IMR-90 (cell line): Measurements from ENCODE around the gene SNX32. TPM values are rescaled to one million over a fixed set of nuclear protein-coding genes. Genes with fewer than 3 reads are reported as not detected.

Source experiments
- ATAC-seq: fragments of 200-7000 bp; cut with Tn5 transposase; 2 replicates; pipeline ENCODE4 v1.9.1; 2020; ENCODE audit warnings: low read depth, mild to moderate bottlenecking, moderate library complexity
- BruUV-seq: library from RNA; stranded (reverse); fragments of 400-500 nt; replicated peaks from 2 replicates; lab custom pipeline; 2021; lab: Mats Ljungman, UMichigan
- CTCF ChIA-PET: fragments of 300-600 bp; formaldehyde crosslinking; extraction: SDS; loops from one replicate; lab custom pipeline; 2021; ENCODE audit warnings: antibody characterized with exemption; lab: Yijun Ruan, JAX
- POLR2A ChIA-PET: fragments of 300-600 bp; sonication (Branson Sonifier 250); formaldehyde crosslinking; loops from one replicate; lab custom pipeline; 2022; ENCODE audit warnings: antibody characterized with exemption; ENCODE audit not compliant: unreplicated experiment; lab: Charles Lee
- DNase-seq: peaks from one replicate; pipeline ENCODE4 v3.0.0; 2013
- H2AFZ ChIP-seq: replicated peaks from 2 replicates; pipeline ENCODE3; 2013; ENCODE audit warnings: low read length, mild to moderate bottlenecking; ENCODE audit not compliant: poor library complexity
- H2AK5ac ChIP-seq: 2 replicates; pipeline ENCODE4 v1.6.1; 2013; ENCODE audit warnings: low read depth, low read length, inconsistent platforms
- H2AK9ac ChIP-seq: replicated peaks from 2 replicates; pipeline ENCODE3; 2013; ENCODE audit warnings: mild to moderate bottlenecking, low read depth, low read length, moderate library complexity; ENCODE audit not compliant: poor library complexity
- H2BK120ac ChIP-seq: 2 replicates; pipeline ENCODE4 v1.6.1; 2013; ENCODE audit warnings: low read depth, low read length, inconsistent platforms
- H2BK15ac ChIP-seq: 3 replicates; pipeline ENCODE4 v1.6.1; 2013; ENCODE audit warnings: low read depth, low read length, inconsistent platforms
- H2BK20ac ChIP-seq: 2 replicates; pipeline ENCODE4 v1.6.1; 2013; ENCODE audit warnings: low read depth, mild to moderate bottlenecking, inconsistent platforms, low read length, moderate library complexity
- H2BK5ac ChIP-seq: 2 replicates; pipeline ENCODE4 v1.6.1; 2013; ENCODE audit warnings: mild to moderate bottlenecking, low read depth, low read length, inconsistent platforms; ENCODE audit not compliant: poor library complexity, severe bottlenecking
- H3K14ac ChIP-seq: replicated peaks from 2 replicates; pipeline ENCODE4 v1.6.1; 2013; ENCODE audit warnings: low read depth, low read length, inconsistent platforms
- H3K18ac ChIP-seq: 2 replicates; pipeline ENCODE4 v1.6.1; 2013; ENCODE audit warnings: low read depth, low read length, control low read depth
- H3K23ac ChIP-seq: 2 replicates; pipeline ENCODE4 v1.6.1; 2013; ENCODE audit warnings: low read depth, low read length, inconsistent platforms
- H3K27ac ChIP-seq: 2 replicates; pipeline ENCODE4 v1.5.1; 2013; ENCODE audit warnings: mild to moderate bottlenecking, control low read depth, low read length; ENCODE audit not compliant: insufficient read depth
- H3K27me3 ChIP-seq: 2 replicates; pipeline ENCODE4 v1.6.1; 2013; ENCODE audit warnings: low read length; ENCODE audit not compliant: control insufficient read depth, insufficient read depth
- H3K36me3 ChIP-seq: 2 replicates; pipeline ENCODE4 v1.6.1; 2013; ENCODE audit warnings: low read length, mixed read lengths; ENCODE audit not compliant: control insufficient read depth, insufficient read depth
- H3K4ac ChIP-seq: 2 replicates; pipeline ENCODE4 v1.6.1; 2013; ENCODE audit warnings: low read depth, low read length, inconsistent platforms
- H3K4me1 ChIP-seq: 2 replicates; pipeline ENCODE4 v1.6.1; 2013; ENCODE audit warnings: low read length, mixed read lengths; ENCODE audit not compliant: control insufficient read depth, insufficient read depth
- H3K4me2 ChIP-seq: 2 replicates; pipeline ENCODE4 v1.6.1; 2013; ENCODE audit warnings: low read depth, mild to moderate bottlenecking, control low read depth, low read length, moderate library complexity
- H3K4me3 ChIP-seq: 2 replicates; pipeline ENCODE4 v1.5.1; 2013; ENCODE audit warnings: low read depth, mild to moderate bottlenecking, control low read depth, low read length, moderate library complexity; ENCODE audit not compliant: insufficient read depth
- H3K56ac ChIP-seq: 2 replicates; pipeline ENCODE4 v1.6.1; 2013; ENCODE audit warnings: low read length, inconsistent platforms; ENCODE audit not compliant: insufficient read depth; ENCODE audit errors: extremely low read depth
- H3K79me1 ChIP-seq, 2 experiments: 2 replicates each; pipeline ENCODE4 v1.6.1; 2013; ENCODE audit warnings: low read length in 2 of 2, inconsistent platforms in 1 of 2, low read depth in 1 of 2
- H3K9ac ChIP-seq: 2 replicates; pipeline ENCODE4 v1.6.1; 2013; ENCODE audit warnings: low read depth, low read length, control low read depth
- H3K9me1 ChIP-seq: 2 replicates; pipeline ENCODE4 v1.6.1; 2013; ENCODE audit warnings: low read length, inconsistent platforms; ENCODE audit not compliant: insufficient read depth
- H3K9me3 ChIP-seq: 2 replicates; pipeline ENCODE4 v1.6.1; 2013; ENCODE audit warnings: low read length; ENCODE audit not compliant: control insufficient read depth, insufficient read depth
- H4K20me1 ChIP-seq: 2 replicates; pipeline ENCODE4 v1.6.1; 2013; ENCODE audit warnings: low read length, inconsistent platforms; ENCODE audit not compliant: insufficient read depth
- H4K5ac ChIP-seq: 2 replicates; pipeline ENCODE4 v1.6.1; 2013; ENCODE audit warnings: mild to moderate bottlenecking, low read depth, low read length, control low read depth
- H4K8ac ChIP-seq, 2 experiments: 2 replicates each; pipeline ENCODE4 v1.6.1; 2013; ENCODE audit warnings: low read depth in 2 of 2, low read length in 2 of 2, control low read depth in 1 of 2, inconsistent platforms in 1 of 2
- H4K91ac ChIP-seq: 2 replicates; pipeline ENCODE4 v1.6.1; 2013; ENCODE audit warnings: low read depth, low read length, inconsistent platforms; ENCODE audit not compliant: insufficient read depth
- BHLHE40 ChIP-seq: fragments of 150-350 bp; IDR thresholded peaks from 2 replicates; pipeline ENCODE4 v1.6.1; 2016; ENCODE audit warnings: mild to moderate bottlenecking, low read depth, low read length
- CEBPB ChIP-seq: IDR thresholded peaks from 2 replicates; pipeline ENCODE4 v1.6.1; 2012; ENCODE audit warnings: low read depth, low read length, improper control_type of control experiment
- CHD1 ChIP-seq: IDR thresholded peaks from 2 replicates; pipeline ENCODE4 v1.6.1; 2012; ENCODE audit warnings: low read depth, low read length, improper control_type of control experiment
- ELK1 ChIP-seq: fragments of 150-350 bp; IDR thresholded peaks from 2 replicates; pipeline ENCODE4 v1.6.1; 2016; ENCODE audit warnings: low read depth, mild to moderate bottlenecking, low read length, moderate library complexity, borderline replicate concordance
- FOS ChIP-seq: fragments of 150-350 bp; IDR thresholded peaks from 2 replicates; pipeline ENCODE4 v1.6.1; 2016; ENCODE audit warnings: low read depth, low read length
- MAFK ChIP-seq: IDR thresholded peaks from 2 replicates; pipeline ENCODE4 v1.6.1; 2012; ENCODE audit warnings: low read depth, low read length, improper control_type of control experiment
- MXI1 ChIP-seq: IDR thresholded peaks from 2 replicates; pipeline ENCODE4 v1.6.1; 2012; ENCODE audit warnings: low read depth, mild to moderate bottlenecking, low read length, moderate library complexity, borderline replicate concordance
- RAD21 ChIP-seq: IDR thresholded peaks from 2 replicates; pipeline ENCODE4 v1.6.1; 2012; ENCODE audit warnings: low read length, improper control_type of control experiment
- RCOR1 ChIP-seq: IDR thresholded peaks from 2 replicates; pipeline ENCODE4 v1.6.1; 2012; ENCODE audit warnings: mild to moderate bottlenecking, low read length, improper control_type of control experiment; ENCODE audit not compliant: insufficient replicate concordance
- RFX5 ChIP-seq: IDR thresholded peaks from 2 replicates; pipeline ENCODE4 v1.8.0; 2012; ENCODE audit warnings: low read depth, mild to moderate bottlenecking, low read length, moderate library complexity
- SMC3 ChIP-seq: fragments of 150-350 bp; IDR thresholded peaks from 2 replicates; pipeline ENCODE4 v1.6.1; 2016; ENCODE audit warnings: low read depth, mild to moderate bottlenecking, antibody characterized with exemption, low read length, moderate library complexity
- USF2 ChIP-seq: fragments of 150-350 bp; IDR thresholded peaks from 2 replicates; pipeline ENCODE4 v1.6.1; 2017; ENCODE audit warnings: mild to moderate bottlenecking, antibody characterized with exemption, low read length, low read depth
- WGBS, 2 experiments: methylation state at CpG; one replicate each; pipeline versions ENCODE4 v1.1.5 to v1.1.7; 2013; ENCODE audit warnings: missing lambda C conversion rate in 2 of 2; ENCODE audit not compliant: insufficient read length in 1 of 2; ENCODE audit errors: extremely low coverage in 2 of 2; 5-methylcytosine and 5-hydroxymethylcytosine counted together
- dilution Hi-C: fragments of 300-500 bp; cut with HindIII; formaldehyde crosslinking; loops from one replicate; pipeline ENCODE4 v1.14.3; 2018; ENCODE audit warnings: low sequenced_read_pairs; ENCODE audit not compliant: unreplicated experiment
- in situ Hi-C: fragments of 300-500 bp; cut with MboI; formaldehyde crosslinking; loops from 3 replicates; pipeline ENCODE4 v1.14.3; 2019; ENCODE audit warnings: low sequenced_read_pairs, inconsistent platforms, mixed read lengths
- intact Hi-C: fragments of 100-400 bp; cut with micrococcal nuclease; formaldehyde crosslinking; loops from 2 replicates; pipeline ENCODE4 v1.10.0; 2022
- polyA plus RNA-seq, 3 experiments: library from polyadenylated mRNA; depleted of rRNA; stranded (reverse); fragments of >200 nt; gene quantifications; 2 replicates each; pipeline ENCODE4 v1.2.3, GENCODE V29; 2012; ENCODE audit warnings: low replicate concordance in 1 of 3
- total RNA-seq: library from RNA; depleted of rRNA; stranded (reverse); fragments of >200 nt; gene quantifications from 2 replicates; pipeline ENCODE4 v1.2.3, GENCODE V29; 2012

The SNX32 gene
- total and polyA plus RNA-seq, 2 of the 4 experiments (the other 2 are of a cell fraction): 0.36 to 0.79 TPM

GRCh38 chr11:65801153-65801987 is 32.4 kb upstream of the SNX32 start (continued):
- no peak for TF ChIP-seq USF2

GRCh38 chr11:65802841-65803240 is 30.9 kb upstream of the SNX32 start:
- BruUV-seq: no TSS peak
- no peak overlapping the region for H3K4me3 ChIP-seq
- H4K8ac ChIP-seq: no peak overlapping the region
- H3K23ac ChIP-seq: no peak overlapping the region
- no peak overlapping the region for H3K18ac ChIP-seq
- no peak overlapping the region for H2BK15ac ChIP-seq
- H2AK9ac ChIP-seq: no peak overlapping the region
- in situ Hi-C loops: no loop called here
- no peak overlapping the region for H2AFZ ChIP-seq
- ChIA-PET CTCF (no interaction called here), POLR2A (no interaction called here)
- H3K9me1 ChIP-seq: no peaks in the 10 kb centered on the region
- WGBS, 2 experiments: no CpG with 5 or more reads among the region's 9 CpGs
- H3K27me3 ChIP-seq: peaks cover 49% of the 10 kb centered on the region
- H3K4me2 ChIP-seq: no peak overlapping the region
- H3K36me3 ChIP-seq: no peaks in the 10 kb centered on the region
- H3K4ac ChIP-seq: no peak overlapping the region
- intact Hi-C loops: no loop called here
- H2BK120ac ChIP-seq: no peak overlapping the region
- no peaks in the 10 kb centered on the region for H3K9me3 ChIP-seq
- DNase-seq: no peak
- H3K4me1 ChIP-seq: no peaks in the 10 kb centered on the region
- no peaks in the 10 kb centered on the region for H3K79me1 ChIP-seq
- H2BK5ac ChIP-seq: no peak overlapping the region
- H3K9ac ChIP-seq: no peak overlapping the region
- H4K20me1 ChIP-seq: no peaks in the 10 kb centered on the region
- H4K91ac ChIP-seq: no peak overlapping the region
- no peak overlapping the region for H3K14ac ChIP-seq
- no peak overlapping the region for H3K56ac ChIP-seq
- no peak overlapping the region for H3K27ac ChIP-seq
- dilution Hi-C loops: no loop called here
- H2BK20ac ChIP-seq: no peak overlapping the region
- ATAC-seq: no peak
- H4K5ac ChIP-seq: no peak overlapping the region
- no peak overlapping the region for H2AK5ac ChIP-seq
- no peak for TF ChIP-seq MAFK
- TF ChIP-seq BHLHE40: no peak
- no peak for TF ChIP-seq SMC3
- TF ChIP-seq CEBPB: no peak
- no peak for TF ChIP-seq FOS
- TF ChIP-seq MXI1: no peak
- TF ChIP-seq RAD21: no peak
- no peak for TF ChIP-seq CHD1
- TF ChIP-seq RCOR1: no peak
- TF ChIP-seq RFX5: no peak
- no peak for TF ChIP-seq ELK1
- no peak for TF ChIP-seq USF2
